NCI-H128 (cell line): ENCODE data around the gene EPO.
"Not testable (repeated sequence)": the region's sequence is repeated elsewhere in the genome, so short reads cannot be mapped to it uniquely, and the experiment has no call there.

Experiments
- DNase-seq: peaks from one replicate; lab custom pipeline; 2025; ENCODE audit not compliant: unreplicated experiment; lab: John Stamatoyannopoulos, UW

Gene EPO

GRCh38 chr7:100731937-100732636 lies 11.8 kb downstream of the EPO start:
- DNase-seq = no peak

GRCh38 chr7:100735730-100736129 lies 15.5 kb downstream of the EPO start:
- DNase-seq = no peak

GRCh38 chr7:100736671-100737070 lies 16.4 kb downstream of the EPO start:
- DNase-seq = no peak

- no peak for DNase-seq
These were observed 19.7 kb downstream of the EPO start for GRCh38 chr7:100739934-100740333.

- DNase-seq = no peak
These were observed 24.3 kb downstream of the EPO start for GRCh38 chr7:100744605-100745004.

- DNase-seq = no peak
These were observed 24.9 kb downstream of the EPO start for GRCh38 chr7:100745184-100745583.

GRCh38 chr7:100752994-100753393 lies 32.7 kb downstream of the EPO start:
- DNase-seq = no peak

- DNase-seq = no peak
These were observed 33.5 kb downstream of the EPO start for GRCh38 chr7:100753750-100754149.

GRCh38 chr7:100759357-100760171 lies 39.3 kb downstream of the EPO start:
- no peak for DNase-seq

GRCh38 chr7:100762841-100763240 lies 42.6 kb downstream of the EPO start:
- DNase-seq = not testable (repeated sequence)

- no peak for DNase-seq
These were observed 43.4 kb downstream of the EPO start for GRCh38 chr7:100763556-100764140.

GRCh38 chr7:100764841-100765240 lies 44.6 kb downstream of the EPO start:
- DNase-seq = no peak

- DNase-seq = no peak
These were observed 45.0 kb downstream of the EPO start for GRCh38 chr7:100765250-100765649.

- DNase-seq = no peak
These were observed 48.5 kb downstream of the EPO start for GRCh38 chr7:100768784-100769183.
